COR-L47 (cell line): ENCODE data around the gene ZNF362.

ENCODE experiments used
- DNase-seq: peaks from one replicate; lab custom pipeline; 2025; lab: John Stamatoyannopoulos, UW

Gene ZNF362

GRCh38 chr1:33268927-33269610, 12.8 kb downstream of the ZNF362 start:
- no peak for DNase-seq

GRCh38 chr1:33269621-33270020, 13.3 kb downstream of the ZNF362 start:
- DNase-seq = no peak

GRCh38 chr1:33270379-33270778, 14.1 kb downstream of the ZNF362 start:
- DNase-seq = no peak

- DNase-seq = no peak
These were observed 14.6 kb downstream of the ZNF362 start for GRCh38 chr1:33270808-33271465.

- no peak for DNase-seq
These were observed 15.6 kb downstream of the ZNF362 start for GRCh38 chr1:33271666-33272505.

GRCh38 chr1:33272509-33272908, 16.2 kb downstream of the ZNF362 start:
- DNase-seq = no peak

GRCh38 chr1:33272930-33273329, 16.6 kb downstream of the ZNF362 start:
- DNase-seq = no peak

GRCh38 chr1:33273406-33273805, 17.1 kb downstream of the ZNF362 start:
- no peak for DNase-seq

- no peak for DNase-seq
These were observed 17.7 kb downstream of the ZNF362 start for GRCh38 chr1:33273961-33274371.

- DNase-seq = no peak
These were observed 18.2 kb downstream of the ZNF362 start for GRCh38 chr1:33274446-33274845.

- no peak for DNase-seq
These were observed 18.9 kb downstream of the ZNF362 start for GRCh38 chr1:33275195-33275594.

GRCh38 chr1:33275706-33276572, 19.6 kb downstream of the ZNF362 start:
- DNase-seq = no peak

GRCh38 chr1:33276573-33277298, 20.4 kb downstream of the ZNF362 start:
- no peak for DNase-seq

- no peak for DNase-seq
These were observed 21.3 kb downstream of the ZNF362 start for GRCh38 chr1:33277488-33278084.

- DNase-seq = no peak
These were observed 23.9 kb downstream of the ZNF362 start for GRCh38 chr1:33280091-33280661.

GRCh38 chr1:33281554-33282303, 25.4 kb downstream of the ZNF362 start:
- DNase-seq = no peak

GRCh38 chr1:33282791-33283190, 26.5 kb downstream of the ZNF362 start:
- DNase-seq = no peak

GRCh38 chr1:33284049-33284448, 27.8 kb downstream of the ZNF362 start:
- DNase-seq = no peak

- DNase-seq = no peak
These were observed 30.3 kb downstream of the ZNF362 start for GRCh38 chr1:33286451-33287185.
